HG03066 (cell line): ENCODE results near the gene TATDN3.
"Not testable (repeated sequence)": the region's sequence is repeated elsewhere in the genome, so short reads cannot be mapped to it uniquely, and the experiment has no call there.

Experiments used
- ATAC-seq: cut with Tn5 transposase; IDR thresholded peaks from one replicate; pipeline ENCODE4 v1.9.1; 2021; ENCODE audit warnings: low read depth; ENCODE audit not compliant: unreplicated experiment

Gene TATDN3

GRCh38 chr1:212825798-212826452 lies 34.2 kb downstream of the TATDN3 start:
- ATAC-seq = no peak

GRCh38 chr1:212827171-212827776 lies 35.6 kb downstream of the TATDN3 start:
- ATAC-seq = no peak

- ATAC-seq = no peak
Observed at GRCh38 chr1:212827831-212828278, 36.2 kb downstream of the TATDN3 start.

- ATAC-seq = no peak
Observed at GRCh38 chr1:212828395-212828794, 36.7 kb downstream of the TATDN3 start.

- peak; percentile 78 for ATAC-seq
Observed at GRCh38 chr1:212833211-212834207, 41.8 kb downstream of the TATDN3 start.

- no peak for ATAC-seq
Observed at GRCh38 chr1:212838145-212838544, 46.5 kb downstream of the TATDN3 start.

- not testable (repeated sequence) for ATAC-seq
Observed at GRCh38 chr1:212844521-212844920, 52.8 kb downstream of the TATDN3 start.

- ATAC-seq = no peak
Observed at GRCh38 chr1:212847549-212847948, 55.9 kb downstream of the TATDN3 start, which contains the start of gene SPATA45. TSS of gene SPATA45 (minus strand) at chr1:212847649. CDS start at chr1:212836149, 11,500 bp downstream.

GRCh38 chr1:212852105-212852688 lies 60.5 kb downstream of the TATDN3 start:
- no peak for ATAC-seq

- ATAC-seq = no peak
Observed at GRCh38 chr1:212853658-212854057, 62.0 kb downstream of the TATDN3 start.

- no peak for ATAC-seq
Observed at GRCh38 chr1:212856755-212857154, 65.1 kb downstream of the TATDN3 start.

- ATAC-seq = peak; percentile 95
Observed at GRCh38 chr1:212857992-212858460, 66.3 kb downstream of the TATDN3 start, which contains the start of gene FLVCR1. TSS of gene FLVCR1 (plus strand) at chr1:212858275. CDS start at chr1:212858453, 178 bp downstream.

- peak; percentile 17 for ATAC-seq
Observed at GRCh38 chr1:212858461-212859265, 67.0 kb downstream of the TATDN3 start.

GRCh38 chr1:212860713-212861581 lies 69.3 kb downstream of the TATDN3 start:
- ATAC-seq = no peak

GRCh38 chr1:212862111-212862690 lies 70.5 kb downstream of the TATDN3 start:
- no peak for ATAC-seq

GRCh38 chr1:212863345-212863744 lies 71.7 kb downstream of the TATDN3 start:
- ATAC-seq = not testable (repeated sequence)

GRCh38 chr1:212864201-212864600 lies 72.5 kb downstream of the TATDN3 start:
- no peak for ATAC-seq
